Esophagus muscularis mucosa (tissue), 3 donors: ENCODE results near the gene IGF1R.

Experiments used
- CTCF ChIP-seq, 3 experiments: fragments of 200-600 bp in 2 of 3; fragments of 450-650 bp in 1 of 3; sonication (generic) in 2 of 3; IDR thresholded peaks; one replicate each; pipeline ENCODE4 v1.5.1; 2017 to 2019; ENCODE audit warnings: antibody characterized with exemption in 3 of 3, mild to moderate bottlenecking in 2 of 3, moderate library complexity in 1 of 3
- POLR2A ChIP-seq: fragments of 450-650 bp; IDR thresholded peaks from one replicate; pipeline ENCODE4 v1.6.1; 2017; ENCODE audit warnings: antibody characterized with exemption, moderate library complexity, mild to moderate bottlenecking, low read depth
- POLR2AphosphoS5 ChIP-seq, 2 donors: sonication (generic); formaldehyde crosslinking; IDR thresholded peaks; one replicate each; pipeline ENCODE4 v1.6.1; 2017; ENCODE audit warnings: antibody characterized with exemption in 2 of 2

- TF ChIP-seq CTCF (IDR thresholded peaks at IDR 0.05) = no peak
- no peak for TF ChIP-seq POLR2A
- TF ChIP-seq POLR2AphosphoS5 (IDR thresholded peaks at IDR 0.05) = peak in 1 of 2 donors; percentile 43
Measured at GRCh38 chr15:98729446-98730042, 81.2 kb downstream of the IGF1R start.
